Naive thymus-derived CD8-positive, alpha-beta T cell (primary cell): Measurements from ENCODE around the gene SPEG. TPM values are rescaled to one million over a fixed set of nuclear protein-coding genes. Genes with fewer than 3 reads are reported as not detected.
A peak's percentile ranks its signal among the peaks of the same experiment; 100 is the strongest.
"Not testable (repeated sequence)": the region's sequence is repeated elsewhere in the genome, so short reads cannot be mapped to it uniquely, and the experiment has no call there.

ENCODE experiments used
- ATAC-seq, 2 donors: fragments of 150-1000 bp; cut with Tn5 transposase in 1 of 2; sonication (Bioruptor Pico), chemical (Tn5 transposase) in 1 of 2; 1 replicate in 1 of 2; 2 replicates in 1 of 2; pipeline ENCODE4 v1.10.0; 2021; ENCODE audit warnings: mild to moderate bottlenecking in 2 of 2, moderate library complexity in 2 of 2
- POLR2A ChIA-PET: fragments of 350-600 bp; sonication (Branson Sonifier 250); formaldehyde crosslinking; loops from one replicate; lab custom pipeline; 2021; ENCODE audit warnings: antibody characterized with exemption; lab: Charles Lee
- DNase-seq, 10 donors: peaks; one replicate each; pipeline versions ENCODE4 v3.0.0 to v3.0.0-alpha.2; 2020 to 2022
- H3K27ac Mint-ChIP-seq, 10 donors: one replicate each; pipeline ENCODE4 v1.8.0; 2020 to 2022; ENCODE audit warnings: mild to moderate bottlenecking in 10 of 10, mixed read lengths in 10 of 10, moderate library complexity in 4 of 10, inconsistent platforms in 1 of 10
- H3K27me3 Mint-ChIP-seq, 5 donors: one replicate each; pipeline ENCODE4 v1.8.0; 2021 to 2022; ENCODE audit warnings: mixed read lengths in 5 of 5
- H3K36me3 Mint-ChIP-seq, 3 donors: one replicate each; pipeline ENCODE4 v1.8.0; 2020 to 2022; ENCODE audit warnings: mixed read lengths in 3 of 3, mild to moderate bottlenecking in 2 of 3, inconsistent platforms in 1 of 3
- H3K4me1 Mint-ChIP-seq, 4 donors: one replicate each; pipeline ENCODE4 v1.8.0; 2021 to 2022; ENCODE audit warnings: mixed read lengths in 4 of 4
- H3K4me3 Mint-ChIP-seq, 10 donors: one replicate each; pipeline ENCODE4 v1.8.0; 2020 to 2022; ENCODE audit warnings: mild to moderate bottlenecking in 10 of 10, mixed read lengths in 10 of 10, moderate library complexity in 6 of 10, inconsistent platforms in 1 of 10
- H3K9me3 Mint-ChIP-seq, 9 donors: one replicate each; pipeline ENCODE4 v1.8.0; 2020 to 2022; ENCODE audit warnings: mixed read lengths in 9 of 9, mild to moderate bottlenecking in 3 of 9, inconsistent platforms in 1 of 9, moderate library complexity in 1 of 9
- polyA plus RNA-seq, 3 donors: library from polyadenylated mRNA; unstranded; fragments of 300-500 nt; fragmentation: Illumina TruSeq; gene quantifications; one replicate each; pipeline ENCODE4 v1.2.3, GENCODE V29; 2021
- total RNA-seq, 8 experiments: library from RNA in 2 of 8; stranded (reverse) in 2 of 8; gene quantifications; one replicate each; pipeline ENCODE4 v1.2.3 and lab custom pipeline; 2021 to 2026

The SPEG gene
- total and polyA plus RNA-seq, 5 experiments from 2014 or later: 1.6 to 22.5 (median 3.0) TPM

DNA sequence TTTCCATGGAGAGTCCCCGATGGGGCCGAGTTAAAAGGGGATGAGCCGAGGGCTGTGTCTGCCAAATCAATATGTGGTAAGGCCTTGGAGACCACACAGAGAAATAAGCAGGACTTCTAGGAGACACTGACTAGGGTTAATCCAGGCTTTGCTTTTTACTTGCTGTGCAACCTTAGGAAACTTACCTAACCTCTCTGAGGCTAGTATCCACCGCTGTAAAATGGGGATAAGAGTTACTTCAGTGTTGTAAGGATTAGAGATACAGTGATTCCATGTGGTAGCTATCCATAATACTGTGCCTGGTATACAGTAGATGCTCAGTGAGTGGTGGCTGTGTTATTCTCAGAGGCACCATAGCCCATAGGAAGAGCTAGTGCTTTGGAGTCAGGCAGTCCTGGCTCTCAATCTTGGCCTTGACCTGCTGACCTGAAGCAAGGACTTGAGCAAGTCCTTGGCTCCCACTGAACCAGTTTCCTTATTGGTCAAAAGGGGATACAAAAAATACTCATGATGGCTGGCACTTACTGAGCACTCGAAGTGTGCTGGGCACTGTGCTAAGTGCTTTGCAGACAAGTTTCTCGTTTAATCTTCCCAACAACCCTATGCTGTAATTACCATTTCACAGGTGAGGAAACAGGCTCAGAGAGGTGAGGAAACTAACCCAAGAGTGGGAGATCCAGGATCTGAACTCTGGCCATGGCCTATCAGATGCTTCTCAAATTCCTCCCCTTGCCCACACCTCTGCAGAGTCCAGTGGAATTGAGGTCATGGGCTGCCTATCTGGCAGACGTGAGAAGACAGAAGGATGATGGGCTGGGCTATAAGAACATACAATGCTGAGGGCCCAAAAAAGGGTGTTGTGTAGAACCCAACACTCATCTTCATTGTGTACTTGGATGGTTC, 28.4 kb upstream of the SPEG start:
- POLR2A ChIA-PET: no interaction called here
- no peak overlapping the region for H3K27ac Mint-ChIP-seq
- no peak overlapping the region for H3K4me3 Mint-ChIP-seq
- DNase-seq (no peak), ATAC-seq (no peak)
- peaks cover 4 to 20% (median 6%) of the 10 kb centered on the region in 5 donors for H3K27me3 Mint-ChIP-seq
- H3K36me3 Mint-ChIP-seq: no peaks in the 10 kb centered on the region
- peaks cover 0 to 13% (median 4%) of the 10 kb centered on the region in 4 donors for H3K4me1 Mint-ChIP-seq
- H3K9me3 Mint-ChIP-seq: peaks cover 0 to 5% (median 0%) of the 10 kb centered on the region in 9 donors

DNA sequence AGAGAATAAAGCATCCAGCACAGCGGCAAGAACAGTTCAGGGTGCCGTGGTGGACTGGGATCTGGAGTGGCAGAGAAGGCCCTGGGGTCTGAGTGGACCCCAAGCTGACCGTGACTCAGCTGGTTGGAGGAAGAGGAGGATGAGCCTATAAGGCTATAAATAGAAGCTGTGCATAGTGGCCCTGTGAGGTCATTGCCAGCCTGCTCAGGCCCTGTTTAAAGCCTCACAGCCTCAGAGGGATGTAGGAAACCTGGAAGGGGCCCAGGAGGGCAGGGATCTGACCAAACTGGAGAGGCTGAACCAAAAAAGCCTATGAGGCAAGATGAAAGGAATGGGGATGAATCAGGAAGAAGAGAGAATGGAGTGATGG, 27.8 kb upstream of the SPEG start:
- Mint-ChIP-seq H3K9me3 (peaks cover 0 to 11% (median 0%) of the 10 kb centered on the region in 9 donors), H3K36me3 (no peaks in the 10 kb centered on the region), H3K4me3 (no peak overlapping the region), H3K27ac (no peak overlapping the region), H3K4me1 (peaks cover 0 to 13% (median 4%) of the 10 kb centered on the region in 4 donors), H3K27me3 (peaks cover 4 to 20% (median 8%) of the 10 kb centered on the region in 5 donors)
- ATAC-seq: no peak
- POLR2A ChIA-PET: no interaction called here
- no peak for DNase-seq

DNA sequence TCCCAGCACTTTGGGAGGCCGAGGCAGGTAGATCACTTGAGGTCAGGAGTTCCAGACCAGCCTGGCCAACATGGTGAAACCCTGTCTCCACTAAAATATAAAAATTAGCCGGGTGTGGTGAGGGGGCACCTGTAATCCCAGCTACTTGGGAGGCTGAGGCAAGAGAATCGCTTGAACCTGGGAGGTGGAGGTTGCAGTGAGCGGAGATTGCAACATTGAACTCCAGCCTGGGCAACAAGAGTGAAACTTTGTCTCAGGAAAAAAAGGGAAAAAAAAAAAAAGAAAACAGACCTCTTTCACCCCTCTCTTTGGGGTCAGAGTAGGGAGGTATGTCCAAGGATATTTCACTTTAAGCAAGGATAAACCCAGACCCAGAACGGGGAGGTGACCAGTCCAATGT, 27.3 kb upstream of the SPEG start:
- H3K4me1 Mint-ChIP-seq, H3K36me3 Mint-ChIP-seq, POLR2A ChIA-PET, H3K4me3 Mint-ChIP-seq, DNase-seq, ATAC-seq, H3K27ac Mint-ChIP-seq: not testable (repeated sequence)
- Mint-ChIP-seq H3K9me3 (peaks cover 0 to 13% (median 0%) of the 10 kb centered on the region in 9 donors), H3K27me3 (peaks cover 5 to 15% (median 8%) of the 10 kb centered on the region in 5 donors)

DNA sequence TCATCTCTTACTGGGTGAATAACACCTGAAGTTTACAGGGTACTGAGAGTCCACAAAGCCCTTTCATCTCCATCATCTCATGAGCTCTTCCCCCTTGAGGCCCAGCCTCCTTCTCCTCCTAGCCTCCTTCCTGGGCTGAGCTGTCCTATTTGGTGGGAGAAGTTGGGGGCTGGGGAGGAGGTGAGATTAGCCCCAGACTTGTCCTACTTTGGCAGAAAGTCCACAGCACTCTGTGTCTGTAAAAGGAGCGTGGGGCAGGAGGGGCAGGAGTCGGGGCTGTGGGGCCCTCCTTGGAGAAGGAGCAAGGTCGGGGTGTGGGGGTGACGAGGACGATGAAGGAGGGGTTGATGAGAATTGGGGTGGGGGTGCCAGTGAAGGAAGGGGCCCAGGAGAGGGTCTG, 26.4 kb upstream of the SPEG start:
- ATAC-seq (no peak), DNase-seq (no peak)
- Mint-ChIP-seq H3K4me1 (peaks cover 0 to 1% (median 0%) of the 10 kb centered on the region in 4 donors), H3K27ac (no peak overlapping the region), H3K36me3 (peaks cover 0 to 7% (median 4%) of the 10 kb centered on the region in 3 donors), H3K27me3 (peaks cover 7 to 18% (median 10%) of the 10 kb centered on the region in 5 donors), H3K4me3 (no peak overlapping the region), H3K9me3 (peaks cover 0 to 17% (median 2%) of the 10 kb centered on the region in 9 donors)
- POLR2A ChIA-PET: no interaction called here

DNA sequence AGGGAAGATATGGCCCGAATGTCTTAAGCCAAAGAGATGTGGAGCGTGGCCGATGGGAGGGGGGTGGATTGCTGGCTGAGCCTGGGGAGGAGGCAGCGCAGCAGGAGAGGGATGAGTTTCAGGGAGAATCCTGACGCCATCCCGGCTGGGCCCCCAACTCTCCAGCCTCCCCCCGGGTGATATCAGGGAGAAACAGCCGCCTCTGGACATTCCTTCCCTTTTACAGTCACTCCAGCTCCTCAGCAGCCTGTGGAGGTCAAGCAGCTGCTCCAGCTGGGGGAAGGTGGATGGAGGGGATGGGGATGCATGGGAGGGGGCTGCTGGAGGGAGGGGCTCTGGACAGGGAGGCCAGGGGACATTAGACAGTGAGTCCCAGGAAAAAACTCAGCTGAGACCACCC, 26.0 kb upstream of the SPEG start:
- peaks cover 7 to 21% (median 13%) of the 10 kb centered on the region in 5 donors for H3K27me3 Mint-ChIP-seq
- peaks cover 0 to 10% (median 4%) of the 10 kb centered on the region in 3 donors for H3K36me3 Mint-ChIP-seq
- no peak overlapping the region for H3K4me3 Mint-ChIP-seq
- DNase-seq (no peak), ATAC-seq (no peak)
- H3K4me1 Mint-ChIP-seq: no peaks in the 10 kb centered on the region
- H3K9me3 Mint-ChIP-seq: peaks cover 0 to 17% (median 2%) of the 10 kb centered on the region in 9 donors
- POLR2A ChIA-PET: no interaction called here
- H3K27ac Mint-ChIP-seq: no peak overlapping the region

DNA sequence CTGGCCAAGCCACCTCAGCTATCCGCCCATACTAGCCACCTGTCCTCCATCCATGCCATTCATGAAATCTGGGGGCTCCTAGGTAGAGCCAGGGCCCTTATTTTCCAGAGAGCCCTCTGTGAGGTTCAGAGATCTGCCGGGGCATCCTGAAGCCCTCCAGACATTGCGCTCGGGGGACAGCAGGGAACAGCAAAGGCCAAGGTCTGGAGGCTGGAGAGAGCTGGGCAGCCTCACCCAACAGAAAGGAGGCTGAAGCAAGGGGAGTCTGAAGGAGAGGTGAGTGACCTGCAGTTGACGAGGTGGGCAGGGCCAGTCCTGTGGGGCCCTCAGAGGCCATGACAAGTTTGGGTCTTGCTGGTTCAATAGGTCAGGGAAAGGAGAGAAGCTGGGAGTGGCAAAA, 25.0 kb upstream of the SPEG start:
- POLR2A ChIA-PET: interaction anchor here (1.1 kb wide), 1 partner anchor 90 kb away, joined by 3 read pairs; no protein-coding TSS in a partner anchor
- Mint-ChIP-seq H3K9me3 (peaks cover 0 to 17% (median 2%) of the 10 kb centered on the region in 9 donors), H3K27ac (no peak overlapping the region), H3K27me3 (peaks cover 9 to 26% (median 16%) of the 10 kb centered on the region in 5 donors), H3K4me3 (no peak overlapping the region), H3K36me3 (peaks cover 0 to 10% (median 4%) of the 10 kb centered on the region in 3 donors), H3K4me1 (no peaks in the 10 kb centered on the region)
- ATAC-seq: no peak
- DNase-seq: no peak

DNA sequence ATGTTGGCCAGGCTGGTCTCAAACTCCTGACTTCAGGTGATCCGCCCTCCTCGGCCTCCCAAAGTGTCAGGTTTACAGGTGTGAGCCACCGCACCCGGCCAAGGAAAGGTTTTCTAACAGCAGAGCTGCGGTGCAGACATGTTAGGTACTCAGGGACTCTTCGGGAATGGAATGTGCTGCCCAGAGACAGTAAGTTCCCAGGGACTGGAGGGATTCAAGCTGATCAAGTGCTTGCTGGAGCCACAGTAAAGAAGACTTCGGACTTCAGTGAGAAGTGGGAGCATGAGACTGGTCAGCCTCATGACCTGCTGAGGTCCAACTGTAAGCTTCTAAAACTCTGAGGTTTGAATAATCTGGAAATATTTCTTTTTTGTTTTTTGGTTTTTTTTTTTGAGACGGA, 24.3 kb upstream of the SPEG start:
- H3K9me3 Mint-ChIP-seq: peaks cover 0 to 17% (median 2%) of the 10 kb centered on the region in 9 donors
- peaks cover 9 to 27% (median 18%) of the 10 kb centered on the region in 5 donors for H3K27me3 Mint-ChIP-seq
- H3K27ac Mint-ChIP-seq: peak overlapping the region in 1 of 10 donors; percentile 62
- ATAC-seq (no peak), DNase-seq (peak in 1 of 10 donors; percentile 14)
- H3K4me1 Mint-ChIP-seq: no peaks in the 10 kb centered on the region
- POLR2A ChIA-PET: interaction anchor here (1.1 kb wide), 1 partner anchor 89 kb away, joined by 3 read pairs; no protein-coding TSS in a partner anchor
- peaks cover 0 to 10% (median 4%) of the 10 kb centered on the region in 3 donors for H3K36me3 Mint-ChIP-seq
- H3K4me3 Mint-ChIP-seq: no peak overlapping the region

DNA sequence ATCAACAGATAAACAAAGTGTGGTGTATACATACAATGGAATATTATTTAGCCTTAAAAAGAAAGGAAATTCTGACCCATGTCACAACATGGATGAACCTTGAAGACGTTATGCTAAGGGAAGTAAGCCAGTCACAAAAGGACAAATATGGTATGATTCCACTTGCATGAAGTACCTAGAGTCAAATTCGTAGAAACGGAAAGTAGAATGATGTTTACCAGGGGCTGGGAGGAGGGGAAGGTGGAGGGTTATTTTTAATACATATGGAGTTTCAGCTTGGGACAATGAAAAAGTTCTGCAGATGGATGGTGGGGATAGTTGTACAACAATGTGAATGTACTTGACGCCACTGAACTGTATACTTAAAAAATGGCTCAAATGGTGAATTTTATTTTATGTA, 19.8 kb upstream of the SPEG start:
- POLR2A ChIA-PET: no interaction called here
- H3K4me3 Mint-ChIP-seq: no peak overlapping the region
- peaks cover 11 to 44% (median 30%) of the 10 kb centered on the region in 5 donors for H3K27me3 Mint-ChIP-seq
- H3K9me3 Mint-ChIP-seq: peaks cover 0 to 17% (median 2%) of the 10 kb centered on the region in 9 donors
- H3K27ac Mint-ChIP-seq: no peak overlapping the region
- ATAC-seq (no peak), DNase-seq (no peak)
- H3K4me1 Mint-ChIP-seq: peaks cover 1 to 9% (median 3%) of the 10 kb centered on the region in 4 donors
- H3K36me3 Mint-ChIP-seq: peaks cover 0 to 10% (median 4%) of the 10 kb centered on the region in 3 donors

DNA sequence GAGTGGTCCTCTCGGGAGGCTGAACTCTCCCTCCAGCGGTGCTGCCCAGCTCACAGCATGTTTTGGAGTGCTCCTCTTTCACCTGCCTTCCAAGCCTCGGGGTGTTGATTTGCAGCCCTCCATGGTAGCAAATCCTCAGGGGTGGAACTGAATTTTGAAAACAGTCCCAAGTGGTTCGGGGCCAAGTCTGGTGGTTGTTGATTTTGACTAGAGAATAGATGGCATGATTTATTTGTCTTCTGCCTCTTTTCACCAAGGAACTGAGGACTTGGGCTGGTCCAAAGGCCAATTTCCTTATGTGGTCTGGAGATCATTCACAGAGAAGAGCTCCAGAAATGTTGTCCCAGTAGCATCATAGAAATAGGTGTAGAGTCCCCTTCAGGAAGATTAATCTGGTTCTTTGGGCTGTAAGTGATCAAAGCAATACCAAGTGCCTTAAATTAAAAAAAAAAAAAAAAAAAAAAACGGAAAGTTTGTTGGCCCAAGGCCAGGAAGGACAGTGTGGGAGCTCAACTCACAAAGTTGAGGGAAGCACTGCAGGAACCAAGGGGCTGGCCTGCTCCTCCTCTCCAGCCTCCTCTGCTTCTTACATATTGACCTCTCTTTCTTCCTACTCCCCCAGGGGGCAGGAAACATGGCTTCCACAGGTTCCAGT, 18.9 kb upstream of the SPEG start:
- no peak for ATAC-seq
- no peak overlapping the region for H3K27ac Mint-ChIP-seq
- POLR2A ChIA-PET: no interaction called here

DNA sequence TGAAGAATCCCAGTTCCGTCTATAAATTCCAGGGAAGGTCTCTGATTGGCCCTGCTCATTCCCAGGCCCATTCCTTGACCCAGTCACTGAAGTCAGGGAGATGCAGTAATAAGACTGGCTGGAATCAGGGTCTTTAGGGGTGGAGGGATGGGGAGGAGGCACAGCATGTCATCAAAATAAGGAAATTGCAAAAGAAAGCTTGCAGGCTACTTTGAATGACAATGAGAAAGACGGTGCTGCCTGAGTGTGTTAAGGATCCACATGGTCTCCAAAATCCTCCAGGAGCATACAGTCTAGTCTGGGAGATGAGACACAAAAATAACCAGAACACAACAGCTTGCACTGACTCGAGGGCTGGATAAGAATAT, 18.4 kb upstream of the SPEG start:
- H3K36me3 Mint-ChIP-seq: peaks cover 0 to 10% (median 4%) of the 10 kb centered on the region in 3 donors

More for the DNA sequence above, 18.9 kb upstream of the SPEG start:
- Mint-ChIP-seq H3K36me3 (peaks cover 0 to 10% (median 4%) of the 10 kb centered on the region in 3 donors), H3K9me3 (peaks cover 0 to 17% (median 2%) of the 10 kb centered on the region in 9 donors), H3K4me1 (peaks cover 1 to 9% (median 3%) of the 10 kb centered on the region in 4 donors), H3K4me3 (no peak overlapping the region), H3K27me3 (peaks cover 20 to 52% (median 35%) of the 10 kb centered on the region in 5 donors)
- DNase-seq: peak in 1 of 10 donors; percentile 14

DNA sequence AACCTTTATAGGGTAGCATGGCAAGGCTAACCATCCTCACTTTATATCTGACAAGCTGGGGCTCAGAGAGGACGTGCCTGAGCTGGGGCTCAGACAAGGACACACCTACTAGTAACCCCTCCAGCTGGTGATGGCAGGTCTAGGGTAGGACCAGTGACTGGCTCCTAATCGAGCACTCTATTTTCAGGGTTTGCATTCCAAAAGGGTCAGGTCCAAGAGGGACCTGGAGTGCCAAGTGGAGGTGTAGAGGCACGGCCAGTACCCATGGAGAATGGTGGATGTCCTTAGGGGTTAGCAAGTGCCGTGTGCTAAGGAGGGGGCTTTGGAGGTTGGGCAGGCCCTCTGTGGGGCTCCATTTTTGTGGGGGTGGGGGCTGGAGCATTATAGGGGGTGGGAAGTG, 17.7 kb upstream of the SPEG start:
- ATAC-seq: no peak
- Mint-ChIP-seq H3K27ac (no peak overlapping the region), H3K27me3 (peaks cover 20 to 59% (median 37%) of the 10 kb centered on the region in 5 donors), H3K9me3 (peaks cover 0 to 10% (median 2%) of the 10 kb centered on the region in 9 donors), H3K4me1 (peaks cover 1 to 9% (median 3%) of the 10 kb centered on the region in 4 donors), H3K4me3 (peak overlapping the region in 1 of 10 donors; percentile 34), H3K36me3 (peaks cover 0 to 10% (median 4%) of the 10 kb centered on the region in 3 donors)
- POLR2A ChIA-PET: interaction anchor here (0.7 kb wide), 1 partner anchor 210 kb away, joined by 3 read pairs; the partner anchor contains the start of gene ZFAND2B
- DNase-seq: no peak

More for the DNA sequence above, 18.4 kb upstream of the SPEG start:
- DNase-seq (no peak), ATAC-seq (no peak)
- no peak overlapping the region for H3K27ac Mint-ChIP-seq
- H3K4me3 Mint-ChIP-seq: no peak overlapping the region
- H3K27me3 Mint-ChIP-seq: peaks cover 20 to 57% (median 36%) of the 10 kb centered on the region in 5 donors
- H3K4me1 Mint-ChIP-seq: peaks cover 1 to 9% (median 3%) of the 10 kb centered on the region in 4 donors
- POLR2A ChIA-PET: no interaction called here
- peaks cover 0 to 17% (median 2%) of the 10 kb centered on the region in 9 donors for H3K9me3 Mint-ChIP-seq

DNA sequence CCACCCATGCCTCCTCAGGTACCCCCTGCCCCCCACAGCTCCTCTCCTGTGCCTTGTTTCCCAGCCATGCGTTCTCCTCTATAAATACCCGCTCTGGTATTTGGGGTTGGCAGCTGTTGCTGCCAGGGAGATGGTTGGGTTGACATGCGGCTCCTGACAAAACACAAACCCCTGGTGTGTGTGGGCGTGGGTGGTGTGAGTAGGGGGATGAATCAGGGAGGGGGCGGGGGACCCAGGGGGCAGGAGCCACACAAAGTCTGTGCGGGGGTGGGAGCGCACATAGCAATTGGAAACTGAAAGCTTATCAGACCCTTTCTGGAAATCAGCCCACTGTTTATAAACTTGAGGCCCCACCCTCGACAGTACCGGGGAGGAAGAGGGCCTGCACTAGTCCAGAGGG, 17.3 kb upstream of the SPEG start:
- Mint-ChIP-seq H3K9me3 (peaks cover 0 to 7% (median 1%) of the 10 kb centered on the region in 9 donors), H3K36me3 (peaks cover 0 to 9% (median 4%) of the 10 kb centered on the region in 3 donors), H3K27ac (no peak overlapping the region), H3K27me3 (peaks cover 19 to 63% (median 38%) of the 10 kb centered on the region in 5 donors), H3K4me1 (peaks cover 1 to 9% (median 3%) of the 10 kb centered on the region in 4 donors), H3K4me3 (no peak overlapping the region)
- DNase-seq (peak in 1 of 10 donors; percentile 30), ATAC-seq (no peak)
- POLR2A ChIA-PET: interaction anchor here (0.7 kb wide), 1 partner anchor 211 kb away, joined by 3 read pairs; the partner anchor contains the start of gene ZFAND2B
